Mononuclear cell (primary cell): Measurements from ENCODE around the gene CFAP99. TPM values are rescaled to one million over a fixed set of nuclear protein-coding genes. Genes with fewer than 3 reads are reported as not detected.
"Not testable (repeated sequence)": the region's sequence is repeated elsewhere in the genome, so short reads cannot be mapped to it uniquely, and the experiment has no call there.

Experiments
- H3K27me3 ChIP-seq: 2 replicates; pipeline ENCODE4 v1.6.0; 2011; ENCODE audit warnings: low read length, control low read depth; ENCODE audit not compliant: insufficient read depth
- H3K4me1 ChIP-seq: 2 replicates; pipeline ENCODE4 v1.5.1; 2011; ENCODE audit warnings: mild to moderate bottlenecking, low read length, control low read depth; ENCODE audit not compliant: insufficient read depth
- H3K4me3 ChIP-seq: 2 replicates; pipeline ENCODE4 v1.5.1; 2011; ENCODE audit warnings: mild to moderate bottlenecking, low read length, moderate library complexity
- H3K9me3 ChIP-seq: 2 replicates; pipeline ENCODE4 v1.5.1; 2011; ENCODE audit warnings: low read depth, mild to moderate bottlenecking, control low read depth, low read length
- total RNA-seq: library from RNA; depleted of rRNA; stranded (reverse); fragments of >200 nt; gene quantifications from one replicate; pipeline ENCODE4 v1.2.3, GENCODE V29; 2012

Gene CFAP99
- total RNA-seq, 1 donor = 0.10 TPM

- no peak overlapping the region for H3K4me3 ChIP-seq
- H3K27me3 ChIP-seq = no peaks in the 10 kb centered on the region
- H3K9me3 ChIP-seq = no peaks in the 10 kb centered on the region
- no peaks in the 10 kb centered on the region for H3K4me1 ChIP-seq
Measured at GRCh38 chr4:2427383-2428334, 8.9 kb downstream of the CFAP99 start.

- Histone ChIP-seq H3K4me3 (no peak overlapping the region), H3K9me3 (no peaks in the 10 kb centered on the region), H3K27me3 (no peaks in the 10 kb centered on the region), H3K4me1 (no peaks in the 10 kb centered on the region)
Measured at GRCh38 chr4:2428496-2429213, 9.9 kb downstream of the CFAP99 start.

GRCh38 chr4:2429945-2430757 is 11.4 kb downstream of the CFAP99 start:
- H3K4me3 ChIP-seq, H3K4me1 ChIP-seq, H3K27me3 ChIP-seq, H3K9me3 ChIP-seq: not testable (repeated sequence)

- H3K4me3 ChIP-seq = no peak overlapping the region
- H3K4me1 ChIP-seq = no peaks in the 10 kb centered on the region
- no peaks in the 10 kb centered on the region for H3K9me3 ChIP-seq
- H3K27me3 ChIP-seq = no peaks in the 10 kb centered on the region
Measured at GRCh38 chr4:2432004-2432403, 13.2 kb downstream of the CFAP99 start.

- no peaks in the 10 kb centered on the region for H3K9me3 ChIP-seq
- H3K27me3 ChIP-seq = no peaks in the 10 kb centered on the region
- no peak overlapping the region for H3K4me3 ChIP-seq
- H3K4me1 ChIP-seq = no peaks in the 10 kb centered on the region
Measured at GRCh38 chr4:2432991-2433530, 14.3 kb downstream of the CFAP99 start.

- Histone ChIP-seq H3K9me3 (no peaks in the 10 kb centered on the region), H3K27me3 (no peaks in the 10 kb centered on the region), H3K4me1 (no peaks in the 10 kb centered on the region), H3K4me3 (no peak overlapping the region)
Measured at GRCh38 chr4:2433609-2434350, 15.0 kb downstream of the CFAP99 start.

- Histone ChIP-seq H3K4me1 (no peaks in the 10 kb centered on the region), H3K27me3 (no peaks in the 10 kb centered on the region), H3K9me3 (no peaks in the 10 kb centered on the region), H3K4me3 (no peak overlapping the region)
Measured at GRCh38 chr4:2434420-2434819, 15.7 kb downstream of the CFAP99 start.

GRCh38 chr4:2436301-2436700 is 17.5 kb downstream of the CFAP99 start:
- Histone ChIP-seq H3K9me3 (no peaks in the 10 kb centered on the region), H3K4me1 (no peaks in the 10 kb centered on the region), H3K27me3 (no peaks in the 10 kb centered on the region), H3K4me3 (no peak overlapping the region)

- H3K27me3 ChIP-seq = no peaks in the 10 kb centered on the region
- no peak overlapping the region for H3K4me3 ChIP-seq
- peaks cover 4% of the 10 kb centered on the region for H3K4me1 ChIP-seq
- H3K9me3 ChIP-seq = no peaks in the 10 kb centered on the region
Measured at GRCh38 chr4:2436761-2437474, 18.2 kb downstream of the CFAP99 start.

GRCh38 chr4:2437475-2438215 is 18.9 kb downstream of the CFAP99 start:
- H3K9me3 ChIP-seq = no peaks in the 10 kb centered on the region
- no peak overlapping the region for H3K4me3 ChIP-seq
- no peaks in the 10 kb centered on the region for H3K27me3 ChIP-seq
- H3K4me1 ChIP-seq = peaks cover 4% of the 10 kb centered on the region

- Histone ChIP-seq H3K9me3 (no peaks in the 10 kb centered on the region), H3K27me3 (no peaks in the 10 kb centered on the region), H3K4me3 (no peak overlapping the region), H3K4me1 (peaks cover 4% of the 10 kb centered on the region)
Measured at GRCh38 chr4:2438822-2439718, 20.3 kb downstream of the CFAP99 start.

- Histone ChIP-seq H3K9me3 (no peaks in the 10 kb centered on the region), H3K4me3 (no peak overlapping the region), H3K4me1 (peaks cover 4% of the 10 kb centered on the region), H3K27me3 (no peaks in the 10 kb centered on the region)
Measured at GRCh38 chr4:2441393-2442174, 22.8 kb downstream of the CFAP99 start.
